CD4-positive, alpha-beta T cell (primary cell): ENCODE results near the gene ECPAS. TPM values are rescaled to one million over a fixed set of nuclear protein-coding genes. Genes with fewer than 3 reads are reported as not detected.

ENCODE experiments used
- ATAC-seq: fragments of 200-7000 bp; cut with Tn5 transposase; one replicate; pipeline ENCODE4 v1.10.0; 2022; ENCODE audit warnings: mild to moderate bottlenecking; ENCODE audit not compliant: poor library complexity
- CTCF ChIA-PET: fragments of 350-600 bp; sonication (Branson Sonifier 250); formaldehyde crosslinking; loops from one replicate; lab custom pipeline; 2021; ENCODE audit warnings: antibody characterized with exemption, inconsistent platforms; lab: Charles Lee
- POLR2A ChIA-PET: fragments of 350-600 bp; sonication (Branson Sonifier 250); formaldehyde crosslinking; loops from one replicate; lab custom pipeline; 2021; ENCODE audit warnings: antibody characterized with exemption, inconsistent platforms; lab: Charles Lee
- DNase-seq, 14 experiments: peaks; one replicate each; pipeline ENCODE4 v3.0.0-alpha.2; 2013 to 2020; ENCODE audit warnings: mixed read lengths in 2 of 14
- H3K27ac ChIP-seq, 2 donors: one replicate each; pipeline versions ENCODE4 v1.5.1 to v1.7.0; 2013; ENCODE audit warnings: low read length in 2 of 2, low read depth in 1 of 2, mild to moderate bottlenecking in 1 of 2
- H3K27me3 ChIP-seq, 2 experiments: 1 replicate in 1 of 2; 2 replicates in 1 of 2; pipeline versions ENCODE4 v1.6.1 to v1.7.0; 2013; ENCODE audit warnings: low read length in 2 of 2, control low read depth in 1 of 2, mild to moderate bottlenecking in 1 of 2, moderate library complexity in 1 of 2; ENCODE audit not compliant: insufficient read depth in 2 of 2, control insufficient read depth in 1 of 2
- H3K36me3 ChIP-seq: one replicate; pipeline ENCODE4 v1.6.1; 2013; ENCODE audit warnings: low read length, control low read depth; ENCODE audit not compliant: insufficient read depth
- H3K4me1 ChIP-seq: one replicate; pipeline ENCODE4 v1.6.1; 2013; ENCODE audit warnings: low read length, control low read depth; ENCODE audit not compliant: insufficient read depth
- H3K4me3 ChIP-seq: one replicate; pipeline ENCODE4 v1.5.1; 2013; ENCODE audit warnings: mild to moderate bottlenecking, low read length, moderate library complexity
- H3K9me3 ChIP-seq, 2 experiments: 1 replicate in 1 of 2; 2 replicates in 1 of 2; pipeline versions ENCODE4 v1.6.1 to v1.7.0; 2013; ENCODE audit warnings: low read length in 2 of 2, mild to moderate bottlenecking in 2 of 2, control low read depth in 1 of 2, moderate library complexity in 1 of 2; ENCODE audit not compliant: control insufficient read depth in 1 of 2, insufficient read depth in 1 of 2
- H3K27ac Mint-ChIP-seq: one replicate; pipeline ENCODE4 v1.8.0; 2020; ENCODE audit warnings: mixed read lengths
- H3K27me3 Mint-ChIP-seq: one replicate; pipeline ENCODE4 v1.8.0; 2021; ENCODE audit warnings: mixed read lengths
- H3K36me3 Mint-ChIP-seq: one replicate; pipeline ENCODE4 v1.8.0; 2021; ENCODE audit warnings: low read depth, mixed read lengths
- H3K4me1 Mint-ChIP-seq: one replicate; pipeline ENCODE4 v1.8.0; 2021; ENCODE audit warnings: low read depth, mixed read lengths
- H3K4me3 Mint-ChIP-seq: one replicate; pipeline ENCODE4 v1.8.0; 2020; ENCODE audit warnings: mild to moderate bottlenecking, mixed read lengths
- H3K9me3 Mint-ChIP-seq: one replicate; pipeline ENCODE4 v1.8.0; 2020; ENCODE audit warnings: mixed read lengths
- intact Hi-C, 2 experiments: fragments of 100-400 bp; cut with DNase I in 1 of 2; cut with micrococcal nuclease in 1 of 2; formaldehyde crosslinking; loops; one replicate each; pipeline versions ENCODE4 v1.15.1 to v1.9.0; 2023 to 2025; cut with DNase I, micrococcal nuclease
- total RNA-seq, 174 experiments: library from RNA in 2 of 174; stranded (reverse) in 2 of 174; gene quantifications; one replicate each; pipeline ENCODE4 v1.2.3 and lab custom pipeline; 2021 to 2026
- TF ChIP-seq, protein P1 (sequence below): fragments of 200-600 bp; IDR thresholded peaks from one replicate; pipeline ENCODE4 v1.8.0; 2022; ENCODE audit warnings: antibody characterized with exemption, mild to moderate bottlenecking

ECPAS gene
- total RNA-seq, 2 experiments from 2014 or later = 36.6 to 37.5 TPM

DNA sequence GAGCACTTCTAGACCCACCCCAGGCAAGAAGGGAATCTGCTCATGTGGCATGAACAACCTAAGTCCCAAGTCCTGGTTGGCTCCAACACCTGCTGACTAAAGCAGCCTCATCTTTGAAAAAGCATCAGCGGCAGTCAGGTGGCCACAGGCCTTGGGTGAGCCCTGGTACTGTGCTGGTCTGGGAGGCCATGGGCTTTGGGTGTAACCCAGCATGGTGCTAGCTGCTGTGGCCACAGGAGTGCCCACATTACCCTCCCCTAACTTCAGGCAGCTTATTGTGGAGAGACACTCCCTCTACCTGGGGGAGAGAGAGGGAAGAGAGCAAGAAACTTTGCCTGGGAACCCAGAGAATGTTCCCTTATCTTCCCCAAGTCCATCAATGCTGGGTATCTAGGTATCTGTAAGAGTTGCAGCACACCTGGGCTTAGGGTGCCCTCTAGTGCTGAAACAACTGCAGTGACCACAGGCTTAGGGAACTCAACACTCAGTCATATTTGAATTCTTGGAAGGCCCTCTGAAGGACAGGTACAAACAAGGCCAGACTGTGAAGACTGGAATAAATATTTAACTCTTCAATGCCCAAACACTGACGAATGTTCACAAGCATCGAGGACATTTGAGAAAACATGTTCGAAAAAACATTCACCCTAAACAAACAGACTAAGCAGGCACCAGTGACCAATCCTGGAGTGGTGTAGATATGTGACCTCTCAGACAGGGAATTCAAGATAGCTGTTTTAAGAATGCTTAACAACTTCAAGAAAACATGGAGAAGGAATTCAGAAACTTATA, 84.2 kb downstream of the ECPAS start:
- H3K4me1 Mint-ChIP-seq = no peaks in the 10 kb centered on the region
- POLR2A ChIA-PET = no interaction called here
- peaks cover 12 to 23% of the 10 kb centered on the region in 2 experiments for H3K9me3 ChIP-seq
- no peak overlapping the region for H3K27ac Mint-ChIP-seq
- ATAC-seq (no peak), DNase-seq (peak in 3 of 14 experiments; percentile 1 to 7 (median 4))
- H3K9me3 Mint-ChIP-seq = peaks cover 13% of the 10 kb centered on the region
- TF ChIP-seq, protein P1, sequence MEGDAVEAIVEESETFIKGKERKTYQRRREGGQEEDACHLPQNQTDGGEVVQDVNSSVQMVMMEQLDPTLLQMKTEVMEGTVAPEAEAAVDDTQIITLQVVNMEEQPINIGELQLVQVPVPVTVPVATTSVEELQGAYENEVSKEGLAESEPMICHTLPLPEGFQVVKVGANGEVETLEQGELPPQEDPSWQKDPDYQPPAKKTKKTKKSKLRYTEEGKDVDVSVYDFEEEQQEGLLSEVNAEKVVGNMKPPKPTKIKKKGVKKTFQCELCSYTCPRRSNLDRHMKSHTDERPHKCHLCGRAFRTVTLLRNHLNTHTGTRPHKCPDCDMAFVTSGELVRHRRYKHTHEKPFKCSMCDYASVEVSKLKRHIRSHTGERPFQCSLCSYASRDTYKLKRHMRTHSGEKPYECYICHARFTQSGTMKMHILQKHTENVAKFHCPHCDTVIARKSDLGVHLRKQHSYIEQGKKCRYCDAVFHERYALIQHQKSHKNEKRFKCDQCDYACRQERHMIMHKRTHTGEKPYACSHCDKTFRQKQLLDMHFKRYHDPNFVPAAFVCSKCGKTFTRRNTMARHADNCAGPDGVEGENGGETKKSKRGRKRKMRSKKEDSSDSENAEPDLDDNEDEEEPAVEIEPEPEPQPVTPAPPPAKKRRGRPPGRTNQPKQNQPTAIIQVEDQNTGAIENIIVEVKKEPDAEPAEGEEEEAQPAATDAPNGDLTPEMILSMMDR = no peak
- H3K27me3 ChIP-seq = no peaks in the 10 kb centered on the region
- intact Hi-C loops = no loop called here
- H3K4me3 Mint-ChIP-seq = no peak overlapping the region
- H3K4me3 ChIP-seq = no peak overlapping the region
- no peaks in the 10 kb centered on the region for H3K4me1 ChIP-seq
- no peaks in the 10 kb centered on the region for H3K27me3 Mint-ChIP-seq
- H3K36me3 Mint-ChIP-seq = peaks cover 98% of the 10 kb centered on the region
- no peak overlapping the region for H3K27ac ChIP-seq
- CTCF ChIA-PET = no interaction called here
- H3K36me3 ChIP-seq = peaks cover 75% of the 10 kb centered on the region

DNA sequence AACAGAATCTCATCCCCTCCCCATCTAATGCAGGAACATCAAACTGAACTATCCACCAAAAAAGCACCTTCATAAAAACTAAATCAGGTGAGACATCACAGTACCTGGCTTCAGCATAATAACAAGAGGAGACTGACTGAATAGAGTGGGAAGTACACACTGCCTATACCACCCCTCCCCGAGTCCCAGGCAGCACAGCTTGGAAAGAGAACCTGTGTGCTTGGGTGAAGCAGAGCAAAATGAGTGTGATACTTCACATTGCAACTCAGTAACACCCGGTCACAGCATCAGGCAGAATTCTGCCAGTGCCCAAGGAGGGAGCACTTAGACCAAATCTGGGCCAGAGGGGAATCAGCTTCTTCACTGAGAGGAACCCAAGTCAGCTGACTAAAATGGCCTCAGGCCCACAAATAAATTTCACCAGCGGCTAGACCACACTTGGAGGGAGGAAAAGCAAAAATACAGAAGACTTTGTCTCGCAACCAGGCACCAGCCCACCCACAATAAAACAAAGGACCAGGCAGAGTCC, 84.9 kb downstream of the ECPAS start:
- no peak overlapping the region for H3K27ac Mint-ChIP-seq
- Histone ChIP-seq H3K4me3 (no peak overlapping the region), H3K27me3 (no peaks in the 10 kb centered on the region), H3K9me3 (peaks cover 12 to 23% of the 10 kb centered on the region in 2 experiments), H3K4me1 (no peaks in the 10 kb centered on the region), H3K36me3 (peaks cover 79% of the 10 kb centered on the region), H3K27ac (no peak overlapping the region)
- H3K4me3 Mint-ChIP-seq = no peak overlapping the region
- no peaks in the 10 kb centered on the region for H3K27me3 Mint-ChIP-seq
- ChIA-PET POLR2A (no interaction called here), CTCF (no interaction called here)
- DNase-seq (no peak), ATAC-seq (no peak)
- TF ChIP-seq, protein P1 = no peak
- intact Hi-C loops = no loop called here
- H3K4me1 Mint-ChIP-seq = no peaks in the 10 kb centered on the region
- peaks cover 13% of the 10 kb centered on the region for H3K9me3 Mint-ChIP-seq
- peaks cover 98% of the 10 kb centered on the region for H3K36me3 Mint-ChIP-seq

DNA sequence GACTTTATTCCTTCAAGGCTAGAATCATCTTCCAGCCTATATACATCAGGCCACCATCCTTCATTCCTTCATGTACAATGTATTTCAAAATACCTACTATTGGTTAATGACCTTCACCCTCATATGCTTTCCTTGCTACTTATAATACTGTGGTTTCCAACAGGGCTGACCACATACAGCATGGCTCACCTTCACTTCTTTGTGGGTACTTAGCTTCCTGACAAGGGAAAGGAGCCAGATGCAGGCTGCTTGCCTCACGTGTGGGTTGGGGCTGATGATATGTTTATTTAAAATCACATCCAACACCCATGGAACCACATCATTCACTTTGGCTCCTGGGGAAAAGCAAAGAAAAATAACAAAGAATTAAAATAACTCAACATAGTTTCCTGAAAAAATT, 90.2 kb downstream of the ECPAS start:
- no peaks in the 10 kb centered on the region for H3K4me1 ChIP-seq
- no peaks in the 10 kb centered on the region for H3K27me3 ChIP-seq
- no peaks in the 10 kb centered on the region for H3K9me3 ChIP-seq
- peaks cover 74% of the 10 kb centered on the region for H3K36me3 Mint-ChIP-seq
- intact Hi-C loops = no loop called here
- TF ChIP-seq, protein P1 = no peak
- peaks cover 80% of the 10 kb centered on the region for H3K36me3 ChIP-seq
- CTCF ChIA-PET = no interaction called here
- no peak overlapping the region for H3K27ac Mint-ChIP-seq
- no peak overlapping the region for H3K27ac ChIP-seq
- H3K4me3 Mint-ChIP-seq = no peak overlapping the region
- ATAC-seq (no peak), DNase-seq (no peak)
- H3K9me3 Mint-ChIP-seq = no peaks in the 10 kb centered on the region
- POLR2A ChIA-PET = no interaction called here
- no peaks in the 10 kb centered on the region for H3K4me1 Mint-ChIP-seq
- no peaks in the 10 kb centered on the region for H3K27me3 Mint-ChIP-seq
- no peak overlapping the region for H3K4me3 ChIP-seq
